HepG2 (cell line): ENCODE results near the gene MFAP1. TPM values are rescaled to one million over a fixed set of nuclear protein-coding genes. Genes with fewer than 3 reads are reported as not detected.
A peak's percentile ranks its signal among the peaks of the same experiment; 100 is the strongest.

Experiments used
- CHCHD3 ChIP-seq: sonication (generic); formaldehyde crosslinking; IDR thresholded peaks from 2 replicates; pipeline ENCODE4 v1.8.0; 2022; ENCODE audit warnings: mild to moderate bottlenecking, missing genetic modification reagents, moderate library complexity
- ESRRA ChIP-seq: sonication (generic); formaldehyde crosslinking; IDR thresholded peaks from 2 replicates; pipeline ENCODE4 v1.5.1; 2020; ENCODE audit warnings: mild to moderate bottlenecking, low read depth, missing genetic modification reagents
- GATA4 ChIP-seq: sonication (generic); IDR thresholded peaks from 2 replicates; pipeline ENCODE4 v1.6.1; 2016; ENCODE audit warnings: antibody characterized with exemption, low read depth, borderline replicate concordance
- HNRNPK ChIP-seq: fragments of 200-400 bp; formaldehyde crosslinking; IDR thresholded peaks from 2 replicates; pipeline ENCODE4 v1.6.1; 2018; ENCODE audit warnings: low read length, low read depth, moderate library complexity, mild to moderate bottlenecking; ENCODE audit not compliant: poor library complexity, severe bottlenecking
- MIER3 ChIP-seq: IDR thresholded peaks from 2 replicates; pipeline ENCODE4 v1.6.1; 2016; ENCODE audit warnings: missing compliant biosample characterization, borderline replicate concordance
- MYNN ChIP-seq: sonication (generic); formaldehyde crosslinking; IDR thresholded peaks from 2 replicates; pipeline ENCODE4 v1.4.0; 2020; ENCODE audit warnings: mild to moderate bottlenecking, low read depth, missing genetic modification reagents
- POGZ ChIP-seq: sonication (generic); formaldehyde crosslinking; IDR thresholded peaks from 2 replicates; pipeline ENCODE4 v1.4.0; 2020; ENCODE audit warnings: mild to moderate bottlenecking, missing genetic modification reagents
- POLR2A ChIP-seq, 2 experiments: IDR thresholded peaks; 2 replicates each; pipeline ENCODE4 v1.6.1; 2011; ENCODE audit warnings: low read depth in 2 of 2, low read length in 2 of 2, mild to moderate bottlenecking in 1 of 2, moderate library complexity in 1 of 2; ENCODE audit not compliant: insufficient read depth in 1 of 2
- POLR2G ChIP-seq: fragments of 200-400 bp; formaldehyde crosslinking; IDR thresholded peaks from 2 replicates; pipeline ENCODE4 v1.6.1; 2018; ENCODE audit warnings: mild to moderate bottlenecking, low read depth, low read length, moderate library complexity
- SMAD9 ChIP-seq: sonication (generic); formaldehyde crosslinking; IDR thresholded peaks from 2 replicates; pipeline ENCODE4 v1.5.1; 2020; ENCODE audit warnings: mild to moderate bottlenecking, missing genetic modification reagents
- SNAPC2 ChIP-seq: sonication (generic); formaldehyde crosslinking; IDR thresholded peaks from 2 replicates; pipeline ENCODE4 v1.8.1; 2022; ENCODE audit warnings: mild to moderate bottlenecking, missing genetic modification reagents
- SP5 ChIP-seq: IDR thresholded peaks from 2 replicates; pipeline ENCODE4 v1.6.1; 2016; ENCODE audit warnings: low read depth, borderline replicate concordance
- UBTF ChIP-seq: sonication (generic); formaldehyde crosslinking; IDR thresholded peaks from 2 replicates; pipeline ENCODE4 v1.4.0; 2020; ENCODE audit warnings: mild to moderate bottlenecking, missing genetic modification reagents
- ZBTB49 ChIP-seq: sonication (generic); formaldehyde crosslinking; IDR thresholded peaks from 2 replicates; pipeline ENCODE4 v1.4.0; 2020; ENCODE audit warnings: missing genetic modification reagents, borderline replicate concordance
- ZMAT3 ChIP-seq: sonication (generic); formaldehyde crosslinking; conservative IDR thresholded peaks from 2 replicates; pipeline ENCODE4 v1.7.0; 2021; ENCODE audit warnings: missing genetic modification reagents
- ZNF441 ChIP-seq: sonication (generic); formaldehyde crosslinking; IDR thresholded peaks from 2 replicates; pipeline ENCODE4 v1.7.0; 2021; ENCODE audit warnings: missing genetic modification reagents, borderline replicate concordance
- ZNF547 ChIP-seq: sonication (generic); formaldehyde crosslinking; IDR thresholded peaks from 2 replicates; pipeline ENCODE4 v1.5.1; 2020; ENCODE audit warnings: mild to moderate bottlenecking, missing genetic modification reagents
- ZNF768 ChIP-seq: sonication (generic); formaldehyde crosslinking; IDR thresholded peaks from 2 replicates; pipeline ENCODE4 v1.4.0; 2020; ENCODE audit warnings: missing genetic modification reagents
- ZSCAN25 ChIP-seq: sonication (generic); formaldehyde crosslinking; IDR thresholded peaks from 2 replicates; pipeline ENCODE4 v1.8.0; 2022; ENCODE audit warnings: mild to moderate bottlenecking, missing genetic modification reagents
- polyA plus RNA-seq, 8 experiments: library from polyadenylated mRNA; depleted of rRNA in 3 of 8; stranded (reverse) in 7 of 8; unstranded in 1 of 8; fragments of >200 nt; fragmentation: Illumina TruSeq in 4 of 8; extraction: Trizol in 4 of 8; gene quantifications; 2 replicates each; pipeline versions ENCODE4 v1.2.1 to v1.2.3, GENCODE V29; 2011 to 2016; ENCODE audit warnings: low read depth in 4 of 8, missing spikeins in 1 of 8, mixed read lengths in 1 of 8; ENCODE audit not compliant: insufficient read depth in 1 of 8
- total RNA-seq, 5 experiments: library from RNA; depleted of rRNA; stranded (reverse); fragments of >200 nt; fragmentation: Illumina TruSeq; extraction: Trizol; gene quantifications; 2 replicates each; pipeline ENCODE4 v1.2.3, GENCODE V29; 2016; ENCODE audit warnings: low read depth in 1 of 5

Gene MFAP1
- total and polyA plus RNA-seq, 2 of the 13 experiments (the other 11 are each of a cell fraction or from before 2014, with no cell fraction given), result 11.8 to 39.5 TPM

- peak; percentile 32 for TF ChIP-seq UBTF (CRISPR knock-in tag)
- no peak for TF ChIP-seq ZBTB49 (CRISPR knock-in tag)
- no peak for TF ChIP-seq ESRRA (CRISPR knock-in tag)
- TF ChIP-seq HNRNPK, result no peak
- TF ChIP-seq POGZ, result peak; percentile 62
- TF ChIP-seq ZSCAN25 (CRISPR knock-in tag), result no peak
- 0 out of 2 replicates have a peak, but pooled peaks have one; percentile 26 for TF ChIP-seq SP5
- peak; percentile 57; the same call in 1 of the 2 replicates for TF ChIP-seq ZNF547 (CRISPR knock-in tag)
- TF ChIP-seq GATA4, result no peak
- peak; percentile 53; the same call in 1 of the 2 replicates for TF ChIP-seq MYNN (CRISPR knock-in tag)
- no peak for TF ChIP-seq CHCHD3
- TF ChIP-seq POLR2A (IDR thresholded peaks at IDR 0.05; ENCODE audit: insufficient read depth in 1 of 2, low read depth in 2 of 2, low read length in 2 of 2), result peak; percentile 73 to 86
- peak; percentile 22; the same call in 1 of the 2 replicates for TF ChIP-seq MIER3
- TF ChIP-seq ZNF441 (CRISPR knock-in tag), result peak; percentile 56; the same call in 1 of the 2 replicates
- peak; percentile 28; the same call in 1 of the 2 replicates for TF ChIP-seq ZNF768
- TF ChIP-seq SMAD9 (CRISPR knock-in tag), result no peak
- peak; percentile 91 for TF ChIP-seq POLR2G
- 0 out of 2 replicates have a peak, but pooled peaks have one; percentile 57 for TF ChIP-seq ZMAT3 (CRISPR knock-in tag)
- peak; percentile 37; the same call in 1 of the 2 replicates for TF ChIP-seq SNAPC2 (CRISPR knock-in tag)
Observed at GRCh38 chr15:43800286-43801141, 24.0 kb downstream of the MFAP1 start, which contains the start of gene HYPK (continued).
